Panc1 (cell line): ENCODE data around the gene ASB16. TPM values are rescaled to one million over a fixed set of nuclear protein-coding genes. Genes with fewer than 3 reads are reported as not detected.

Experiments used
- ATAC-seq: fragments of 200-7000 bp; cut with Tn5 transposase; 2 replicates; pipeline ENCODE4 v1.9.1; 2020; ENCODE audit warnings: mild to moderate bottlenecking, moderate library complexity
- Bru-seq: library from RNA; stranded (reverse); fragments of 400-500 nt; gene quantifications from one replicate; lab custom pipeline; 2021; lab: Mats Ljungman, UMichigan
- BruChase-seq, 2 experiments: library from RNA; stranded (reverse); fragments of 400-500 nt; gene quantifications; one replicate each; lab custom pipeline; 2021; lab: Mats Ljungman, UMichigan
- BruUV-seq: library from RNA; stranded (reverse); fragments of 400-500 nt; replicated peaks from 2 replicates; lab custom pipeline; 2021; lab: Mats Ljungman, UMichigan
- CTCF ChIA-PET: fragments of 300-600 bp; sonication (Branson Sonifier 250); formaldehyde crosslinking; loops from one replicate; lab custom pipeline; 2022; ENCODE audit warnings: antibody characterized with exemption; lab: Charles Lee
- POLR2A ChIA-PET: fragments of 300-600 bp; sonication (Branson Sonifier 250); formaldehyde crosslinking; loops from one replicate; lab custom pipeline; 2022; ENCODE audit warnings: antibody characterized with exemption; lab: Charles Lee
- DNase-seq: peaks from one replicate; pipeline ENCODE4 v3.0.0-alpha.2; 2010; ENCODE audit warnings: low read depth, low spot score
- H3K27ac ChIP-seq: 2 replicates; pipeline ENCODE4 v1.5.1; 2011; ENCODE audit warnings: mild to moderate bottlenecking, low read length, inconsistent platforms
- H3K27me3 ChIP-seq: fragments of 200-500 bp; sonication (Bioruptor generic); 2 replicates; pipeline ENCODE4 v1.6.0; 2014; ENCODE audit warnings: low read length, inconsistent platforms; ENCODE audit not compliant: control insufficient read depth, insufficient read depth
- H3K36me3 ChIP-seq: fragments of 200-500 bp; sonication (Bioruptor generic); 2 replicates; pipeline ENCODE4 v1.5.1; 2014; ENCODE audit warnings: inconsistent platforms, mild to moderate bottlenecking, low read length, moderate library complexity; ENCODE audit not compliant: control insufficient read depth, insufficient read depth
- H3K4me1 ChIP-seq: 2 replicates; pipeline ENCODE4 v1.5.1; 2011; ENCODE audit warnings: inconsistent platforms, mild to moderate bottlenecking, low read length, moderate library complexity; ENCODE audit not compliant: control insufficient read depth, insufficient read depth
- H3K4me3 ChIP-seq, 2 experiments: 2 replicates each; pipeline ENCODE4 v1.5.1; 2011 to 2012; ENCODE audit warnings: low read depth in 2 of 2, low read length in 2 of 2, mild to moderate bottlenecking in 2 of 2, inconsistent platforms in 1 of 2, moderate library complexity in 1 of 2
- H3K9me3 ChIP-seq: fragments of 200-500 bp; sonication (Bioruptor generic); 2 replicates; pipeline ENCODE4 v1.5.1; 2014; ENCODE audit warnings: low read depth, mild to moderate bottlenecking, inconsistent platforms, low read length, moderate library complexity; ENCODE audit not compliant: control insufficient read depth, insufficient read depth
- CTCF ChIP-seq: fragments of 450-650 bp; IDR thresholded peaks from 2 replicates; pipeline ENCODE4 v1.5.1; 2017; ENCODE audit warnings: mild to moderate bottlenecking
- POLR2AphosphoS5 ChIP-seq: IDR thresholded peaks from 2 replicates; pipeline ENCODE4 v1.6.1; 2012; ENCODE audit warnings: mild to moderate bottlenecking, low read depth, low read length, moderate library complexity
- REST ChIP-seq, 2 experiments: IDR thresholded peaks; 2 replicates each; pipeline ENCODE4 v1.6.1; 2011 to 2012; ENCODE audit warnings: low read depth in 2 of 2, control low read depth in 1 of 2, low read length in 1 of 2, mild to moderate bottlenecking in 1 of 2, moderate library complexity in 1 of 2; ENCODE audit not compliant: insufficient read depth in 1 of 2
- SIN3A ChIP-seq: IDR thresholded peaks from 2 replicates; pipeline ENCODE4 v1.6.1; 2012; ENCODE audit warnings: low read depth, mild to moderate bottlenecking, low read length, moderate library complexity, borderline replicate concordance; ENCODE audit not compliant: insufficient read depth
- TCF7L2 ChIP-seq: IDR thresholded peaks from 2 replicates; pipeline ENCODE4 v1.6.1; 2011; ENCODE audit warnings: mild to moderate bottlenecking, low read depth, low read length, inconsistent platforms
- in situ Hi-C: cut with HindIII; loops from 2 replicates; pipeline ENCODE4 v1.10.0; 2016; ENCODE audit warnings: low sequenced_read_pairs, low pct_unique_long_range_greater_than_20kb
- intact Hi-C: fragments of 100-400 bp; cut with micrococcal nuclease; formaldehyde crosslinking; loops from one replicate; pipeline ENCODE4 v1.10.0; 2022; ENCODE audit not compliant: unreplicated experiment
- long read RNA-seq: library from polyadenylated mRNA; unstranded; transcript quantifications from one replicate; pipeline ENCODE4 v2.0.0, GENCODE V29; 2021; ENCODE audit not compliant: unreplicated experiment
- polyA plus RNA-seq: library from polyadenylated mRNA; unstranded; fragments of >200 nt; gene quantifications from one replicate; pipeline ENCODE4 v1.2.1, GENCODE V29; 2012; ENCODE audit warnings: missing spikeins; ENCODE audit not compliant: insufficient read length
- total RNA-seq: library from RNA; stranded (reverse); gene quantifications from one replicate; pipeline ENCODE4 v1.2.1, GENCODE V29; 2021; ENCODE audit not compliant: unreplicated experiment

Gene ASB16, protein sequence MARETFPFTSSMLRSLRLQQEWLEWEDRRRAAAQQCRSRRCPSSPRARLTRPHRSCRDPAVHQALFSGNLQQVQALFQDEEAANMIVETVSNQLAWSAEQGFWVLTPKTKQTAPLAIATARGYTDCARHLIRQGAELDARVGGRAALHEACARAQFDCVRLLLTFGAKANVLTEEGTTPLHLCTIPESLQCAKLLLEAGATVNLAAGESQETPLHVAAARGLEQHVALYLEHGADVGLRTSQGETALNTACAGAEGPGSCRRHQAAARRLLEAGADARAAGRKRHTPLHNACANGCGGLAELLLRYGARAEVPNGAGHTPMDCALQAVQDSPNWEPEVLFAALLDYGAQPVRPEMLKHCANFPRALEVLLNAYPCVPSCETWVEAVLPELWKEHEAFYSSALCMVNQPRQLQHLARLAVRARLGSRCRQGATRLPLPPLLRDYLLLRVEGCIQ
- total RNA-seq (not detected), Bru-seq, nascent RNA (percentile 9 among the genes with signal in this experiment), BruChase-seq, experiment 1, labeled RNA remaining after a 2-hour chase (percentile 13 among the genes with signal in this experiment), BruChase-seq, experiment 2, labeled RNA remaining after a 6-hour chase (not detected)
- polyA plus RNA-seq = 1.5 TPM
- long read RNA-seq, partial matches to known transcripts = 0 of 6 reads
- long read RNA-seq, other reads (novel, unspliced or antisense) = 6 of 6 reads

DNA sequence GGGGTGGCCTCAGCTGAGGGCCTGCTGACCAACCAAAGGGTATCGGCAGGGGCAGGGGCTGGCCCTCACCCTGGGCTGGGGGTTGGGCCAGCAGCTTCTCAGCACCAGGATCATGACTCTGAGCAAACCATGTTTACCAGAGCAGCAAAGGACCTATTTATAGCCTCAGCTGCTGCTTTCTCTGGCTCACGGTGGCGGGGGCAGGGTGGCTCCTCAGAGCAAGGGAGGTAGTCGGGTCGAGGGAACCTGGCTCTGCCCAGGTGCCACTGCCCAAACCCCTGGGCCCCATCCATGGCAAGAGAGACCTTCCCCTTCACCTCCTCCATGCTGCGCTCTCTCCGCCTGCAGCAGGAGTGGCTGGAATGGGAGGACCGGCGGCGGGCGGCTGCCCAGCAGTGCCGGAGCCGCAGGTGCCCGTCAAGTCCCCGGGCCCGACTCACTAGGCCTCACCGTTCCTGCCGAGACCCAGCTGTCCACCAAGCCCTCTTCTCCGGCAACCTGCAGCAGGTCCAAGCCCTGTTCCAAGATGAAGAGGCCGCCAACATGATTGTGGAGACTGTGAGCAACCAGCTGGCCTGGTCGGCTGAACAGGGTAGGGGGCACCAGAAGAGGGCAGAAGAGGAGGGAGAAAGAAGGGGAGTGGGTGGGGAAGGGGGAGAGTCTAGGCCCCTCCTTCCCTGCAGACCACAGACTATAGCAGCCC is at the start of gene ASB16:
Gene ASB16 (plus strand): TSS at position 206 of the 703 bp plus-strand sequence. CDS start 86 bp downstream, at position 292.
- Histone ChIP-seq H3K4me1 (peaks cover 8% of the 10 kb centered on the region), H3K9me3 (no peaks in the 10 kb centered on the region), H3K27me3 (no peaks in the 10 kb centered on the region), H3K4me3 (no peak within 1 kb of the TSS), H3K36me3 (no peaks in the 10 kb centered on the region), H3K27ac (no peak within 1 kb of the TSS)
- ChIA-PET POLR2A (no interaction called here), CTCF (no interaction called here)
- DNase-seq (no peak), ATAC-seq (0 out of 2 replicates have a peak, but pooled peaks have one; percentile 10)
- no TSS peak for BruUV-seq
- TF ChIP-seq TCF7L2 (no peak), REST (IDR thresholded peaks at IDR 0.05; ENCODE audit: insufficient read depth in 1 of 2, low read depth in 2 of 2, low read length in 1 of 2) (no peak), POLR2AphosphoS5 (0 out of 2 replicates have a peak, but pooled peaks have one; percentile 26), SIN3A (no peak), CTCF (no peak; the same call in 1 of the 2 replicates)
- intact Hi-C loops (no loop called here), in situ Hi-C loops (no loop called here)

DNA sequence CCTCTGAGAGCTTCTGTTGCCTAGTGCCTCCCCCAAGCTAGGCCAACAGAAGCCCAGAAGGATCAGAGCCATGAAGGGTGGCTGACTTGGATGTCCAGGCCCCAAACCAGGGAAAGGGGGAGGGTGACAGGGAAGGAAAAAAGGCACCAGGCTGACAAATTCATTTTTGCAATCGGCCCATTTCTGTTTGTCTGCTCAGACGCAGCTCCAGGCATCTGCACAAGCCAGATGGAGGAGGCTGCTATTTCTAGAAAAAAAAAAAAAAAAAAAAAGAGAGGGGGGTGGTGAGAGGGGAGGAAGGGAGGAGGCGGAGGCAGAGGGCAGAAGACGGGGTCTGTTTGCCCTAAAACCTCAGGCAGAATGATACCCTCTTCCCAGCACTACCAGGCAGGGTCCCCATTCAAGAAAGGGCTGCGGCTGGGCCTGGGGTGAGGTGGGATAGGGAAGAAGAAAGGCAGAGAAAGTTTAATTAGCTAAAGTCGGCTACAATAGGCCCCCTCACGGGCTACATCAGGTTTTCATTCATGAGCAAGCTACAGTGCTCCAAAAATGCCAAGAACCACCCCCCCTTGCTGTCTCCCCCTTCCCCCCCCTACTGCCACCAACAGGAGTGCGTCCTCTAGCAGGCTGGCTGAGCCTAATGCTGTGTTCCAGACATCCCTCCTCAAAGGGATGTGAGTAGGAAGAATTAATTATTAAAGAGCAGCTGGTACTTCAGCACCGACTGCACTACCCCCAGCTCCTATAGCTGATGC is 49.5 kb upstream of the ASB16 start:
- H3K27me3 ChIP-seq = no peaks in the 10 kb centered on the region
- ATAC-seq = no peak
- no peaks in the 10 kb centered on the region for H3K36me3 ChIP-seq
- TF ChIP-seq SIN3A = no peak
- no peak for TF ChIP-seq CTCF
- no peak for TF ChIP-seq TCF7L2
- TF ChIP-seq POLR2AphosphoS5 = no peak
- no peak for TF ChIP-seq REST (IDR thresholded peaks at IDR 0.05; ENCODE audit: insufficient read depth in 1 of 2, low read depth in 2 of 2, low read length in 1 of 2)
- in situ Hi-C loops = no loop called here
- no peak overlapping the region for H3K27ac ChIP-seq
- peaks cover 5% of the 10 kb centered on the region; the same call in 1 of the 2 replicates for H3K4me1 ChIP-seq
- POLR2A ChIA-PET = interaction anchor here (0.7 kb wide), 1 partner anchor 576 kb away, joined by 5 read pairs; no protein-coding TSS in a partner anchor
- H3K4me3 ChIP-seq = no peak overlapping the region
- no TSS peak for BruUV-seq
- intact Hi-C loops = no loop called here
- CTCF ChIA-PET = interaction anchor here (0.6 to 0.8 kb wide), 2 partner anchors 49 to 70 kb away, joined by 4 to 5 read pairs; no protein-coding TSS in a partner anchor
- no peak for DNase-seq
- H3K9me3 ChIP-seq = no peaks in the 10 kb centered on the region
